ENCODE results near the gene SYNC. TPM values are rescaled to one million over a fixed set of nuclear protein-coding genes. Genes with fewer than 3 reads are reported as not detected.
"Not testable (repeated sequence)": the region's sequence is repeated elsewhere in the genome, so short reads cannot be mapped to it uniquely, and the experiment has no call there.

SYNC gene
- total RNA-seq, 2 experiments from 2014 or later = not detected

- POLR2A ChIA-PET = no interaction called here
Observed at GRCh38 chr1:32644426-32644825, 58.1 kb downstream of the SYNC start.

GRCh38 chr1:32642292-32642827 is 60.2 kb downstream of the SYNC start:
- H3K9me3 ChIP-seq (ENCODE audit: control insufficient read depth in 1 of 2, insufficient read depth in 1 of 2, low read length in 2 of 2); H3K27me3 Mint-ChIP-seq; ATAC-seq (ENCODE audit: poor library complexity); H3K27ac ChIP-seq (ENCODE audit: low read depth in 1 of 2, low read length in 2 of 2); H3K27me3 ChIP-seq (ENCODE audit: control insufficient read depth in 1 of 2, insufficient read depth in 2 of 2, low read length in 2 of 2); H3K4me3 ChIP-seq (ENCODE audit: low read length); H3K9me3 Mint-ChIP-seq; H3K4me3 Mint-ChIP-seq; H3K27ac Mint-ChIP-seq; H3K4me1 ChIP-seq (ENCODE audit: insufficient read depth, low read length); DNase-seq: not testable (repeated sequence)
- intact Hi-C loops (cut with DNase I, micrococcal nuclease) = loop anchor here in 1 of 2 experiments (10.0 kb wide), 1 partner anchor 832 kb away; the partner anchor contains the start of gene ZSCAN20
- POLR2A ChIA-PET = interaction anchor here (0.7 kb wide), 1 partner anchor 9 kb away, joined by 3 read pairs; the partner anchor contains the start of gene RBBP4
- CTCF ChIA-PET = interaction anchor here (1.4 kb wide), 1 partner anchor 10 kb away, joined by 3 read pairs; no protein-coding TSS in a partner anchor
- Mint-ChIP-seq H3K4me1 (ENCODE audit: low read depth) (peaks cover 14% of the 10 kb centered on the region), H3K36me3 (ENCODE audit: low read depth) (peaks cover 24% of the 10 kb centered on the region)
- H3K36me3 ChIP-seq (ENCODE audit: insufficient read depth, low read length) = peaks cover 20% of the 10 kb centered on the region

More at GRCh38 chr1:32644426-32644825, 58.1 kb downstream of the SYNC start:
- H3K27ac ChIP-seq (ENCODE audit: low read depth in 1 of 2, low read length in 2 of 2) = no peak overlapping the region
- Mint-ChIP-seq H3K4me1 (ENCODE audit: low read depth) (peaks cover 29% of the 10 kb centered on the region), H3K9me3 (no peaks in the 10 kb centered on the region), H3K27me3 (no peaks in the 10 kb centered on the region), H3K27ac (no peak overlapping the region), H3K4me3 (no peak overlapping the region), H3K36me3 (ENCODE audit: low read depth) (peaks cover 27% of the 10 kb centered on the region)
- H3K9me3 ChIP-seq (ENCODE audit: control insufficient read depth in 1 of 2, insufficient read depth in 1 of 2, low read length in 2 of 2) = no peaks in the 10 kb centered on the region
- H3K4me3 ChIP-seq (ENCODE audit: low read length) = no peak overlapping the region
- H3K36me3 ChIP-seq (ENCODE audit: insufficient read depth, low read length) = peaks cover 7% of the 10 kb centered on the region
- DNase-seq = no peak
- no peaks in the 10 kb centered on the region for H3K27me3 ChIP-seq (ENCODE audit: control insufficient read depth in 1 of 2, insufficient read depth in 2 of 2, low read length in 2 of 2)
- intact Hi-C loops (cut with DNase I, micrococcal nuclease) = loop anchor here in 1 of 2 experiments (10.0 kb wide), 1 partner anchor 830 kb away; the partner anchor contains the start of gene ZSCAN20
- no peak for TF ChIP-seq CTCF (IDR thresholded peaks at IDR 0.05)
- no peak for ATAC-seq (ENCODE audit: poor library complexity)
- H3K4me1 ChIP-seq (ENCODE audit: insufficient read depth, low read length) = peaks cover 17% of the 10 kb centered on the region
- CTCF ChIA-PET = no interaction called here

- ATAC-seq (ENCODE audit: poor library complexity) = no peak
- Mint-ChIP-seq H3K27ac (no peak overlapping the region), H3K4me3 (no peak overlapping the region), H3K36me3 (ENCODE audit: low read depth) (peaks cover 36% of the 10 kb centered on the region), H3K9me3 (no peaks in the 10 kb centered on the region), H3K4me1 (ENCODE audit: low read depth) (peaks cover 19% of the 10 kb centered on the region), H3K27me3 (no peaks in the 10 kb centered on the region)
- no peak overlapping the region for H3K4me3 ChIP-seq (ENCODE audit: low read length)
- TF ChIP-seq CTCF (IDR thresholded peaks at IDR 0.05) = no peak
- no peaks in the 10 kb centered on the region for H3K9me3 ChIP-seq (ENCODE audit: control insufficient read depth in 1 of 2, insufficient read depth in 1 of 2, low read length in 2 of 2)
- H3K36me3 ChIP-seq (ENCODE audit: insufficient read depth, low read length) = peaks cover 20% of the 10 kb centered on the region
- POLR2A ChIA-PET = interaction anchor here (0.6 to 2.5 kb wide), 2 partner anchors 9 to 12 kb away, joined by 3 to 8 read pairs; partner anchors contain the start of gene RBBP4
- CTCF ChIA-PET = no interaction called here
- no peaks in the 10 kb centered on the region for H3K4me1 ChIP-seq (ENCODE audit: insufficient read depth, low read length)
- intact Hi-C loops (cut with DNase I, micrococcal nuclease) = loop anchor here in 1 of 2 experiments (10.0 kb wide), 1 partner anchor 835 kb away; the partner anchor contains the start of gene ZSCAN20
- no peak for DNase-seq
- no peaks in the 10 kb centered on the region for H3K27me3 ChIP-seq (ENCODE audit: control insufficient read depth in 1 of 2, insufficient read depth in 2 of 2, low read length in 2 of 2)
- H3K27ac ChIP-seq (ENCODE audit: low read depth in 1 of 2, low read length in 2 of 2) = no peak overlapping the region
Observed at GRCh38 chr1:32639489-32640075, 63.0 kb downstream of the SYNC start.
